Activated T-cell treated with anti-CD3 and anti-CD28 coated beads, Interleukin-2, amount 50 U/mL, for 48 hours (primary cell): ENCODE measurements around the gene VWF.

Experiments used
- DNase-seq, 2 experiments: peaks; one replicate each; pipeline ENCODE4 v3.0.0-alpha.2; 2020

Gene VWF

GRCh38 chr12:6056406-6057240 is 67.8 kb downstream of the VWF start:
- DNase-seq: peak; percentile 46 to 54

GRCh38 chr12:6053541-6053940 is 70.9 kb downstream of the VWF start:
- no peak for DNase-seq

- DNase-seq: no peak
These were observed 71.5 kb downstream of the VWF start for GRCh38 chr12:6052940-6053329.

GRCh38 chr12:6052206-6052939 is 72.1 kb downstream of the VWF start:
- no peak for DNase-seq

- no peak for DNase-seq
These were observed 74.5 kb downstream of the VWF start for GRCh38 chr12:6049992-6050391.

- no peak for DNase-seq
These were observed 74.9 kb downstream of the VWF start for GRCh38 chr12:6049587-6049986.

GRCh38 chr12:6047249-6048237 is 76.9 kb downstream of the VWF start:
- no peak for DNase-seq

GRCh38 chr12:6046511-6047180 is 77.8 kb downstream of the VWF start:
- no peak for DNase-seq

GRCh38 chr12:6045438-6045837 is 79.0 kb downstream of the VWF start:
- DNase-seq: no peak

- DNase-seq: no peak
These were observed 80.4 kb downstream of the VWF start for GRCh38 chr12:6044082-6044481.

- no peak for DNase-seq
These were observed 82.0 kb downstream of the VWF start for GRCh38 chr12:6042446-6042845.

GRCh38 chr12:6041891-6042290 is 82.6 kb downstream of the VWF start:
- no peak for DNase-seq

- DNase-seq: no peak
These were observed 83.7 kb downstream of the VWF start for GRCh38 chr12:6040815-6041214.

- DNase-seq: peak; percentile 59 to 63
These were observed 84.4 kb downstream of the VWF start for GRCh38 chr12:6039894-6040601.

GRCh38 chr12:6038160-6038559 is 86.3 kb downstream of the VWF start:
- peak; percentile 50 to 66 for DNase-seq

- DNase-seq: no peak
These were observed 87.0 kb downstream of the VWF start for GRCh38 chr12:6037459-6037858.

- no peak for DNase-seq
These were observed 88.0 kb downstream of the VWF start for GRCh38 chr12:6036509-6036908.

GRCh38 chr12:6034596-6034995 is 89.9 kb downstream of the VWF start:
- DNase-seq: no peak

GRCh38 chr12:6033546-6033945 is 90.9 kb downstream of the VWF start:
- no peak for DNase-seq

- no peak for DNase-seq
These were observed 91.7 kb downstream of the VWF start for GRCh38 chr12:6032726-6033125.

GRCh38 chr12:6031001-6031400 is 93.5 kb downstream of the VWF start:
- no peak for DNase-seq

- DNase-seq: no peak
These were observed 94.4 kb downstream of the VWF start for GRCh38 chr12:6030081-6030480.
